Erythroblast (primary cell): Measurements from ENCODE around the gene ARHGAP1.

Experiments
- GATA1 ChIP-seq: IDR thresholded peaks from 2 replicates; pipeline ENCODE4 v1.6.1; 2011; ENCODE audit warnings: low read depth, mild to moderate bottlenecking, control low read depth, low read length, moderate library complexity
- POLR2A ChIP-seq: IDR thresholded peaks from 2 replicates; pipeline ENCODE4 v1.6.1; 2011; ENCODE audit warnings: mild to moderate bottlenecking, low read length

GRCh38 chr11:46643531-46643930 lies 56.9 kb downstream of the ARHGAP1 start:
- TF ChIP-seq POLR2A, result no peak
- no peak for TF ChIP-seq GATA1
